ENCODE data around the gene TAS2R40.

GRCh38 chr7:143234533-143234875, 12.7 kb downstream of the TAS2R40 start:
- TF ChIP-seq CTCF (conservative IDR thresholded peaks at IDR 0.05; ENCODE audit: low read depth, low read length): no peak
- TF ChIP-seq EZH2phosphoT487 (IDR thresholded peaks at IDR 0.05; ENCODE audit: borderline replicate concordance, low read length): no peak
- no peak for TF ChIP-seq EZH2 (IDR thresholded peaks at IDR 0.05; ENCODE audit: low read length, unreplicated experiment)

All from PC-3 (cell line).